AG04450 (cell line): ENCODE results near the gene POLR2I. TPM values are rescaled to one million over a fixed set of nuclear protein-coding genes. Genes with fewer than 3 reads are reported as not detected.

Experiments
- CTCF ChIA-PET: fragments of 300-600, 350-600 bp; formaldehyde crosslinking; extraction: SDS; loops from one replicate; lab custom pipeline; 2022; ENCODE audit warnings: antibody characterized with exemption, inconsistent platforms; lab: Charles Lee
- POLR2A ChIA-PET: fragments of 350-600 bp; formaldehyde crosslinking; extraction: SDS; loops from one replicate; lab custom pipeline; 2021; ENCODE audit warnings: antibody characterized with exemption, inconsistent platforms; lab: Yijun Ruan, JAX
- DNase-seq: peaks from one replicate; pipeline ENCODE4 v3.0.0-alpha.2; 2011; ENCODE audit warnings: low read depth, low spot score
- H3K27ac ChIP-seq: one replicate; pipeline ENCODE4 v1.5.1; 2012; ENCODE audit warnings: low read depth, low read length, control low read depth
- H3K27me3 ChIP-seq: one replicate; pipeline ENCODE4 v1.6.0; 2012; ENCODE audit warnings: low read length; ENCODE audit not compliant: control insufficient read depth, insufficient read depth
- H3K4me3 ChIP-seq: 2 replicates; pipeline ENCODE4 v1.5.1; 2011; ENCODE audit warnings: mild to moderate bottlenecking, low read depth, low read length, control low read depth
- H3K9me3 ChIP-seq: 2 replicates; pipeline ENCODE4 v1.5.1; 2012; ENCODE audit warnings: low read length; ENCODE audit not compliant: control insufficient read depth, insufficient read depth
- polyA plus RNA-seq: library from polyadenylated mRNA; depleted of rRNA; stranded (reverse); fragments of >200 nt; gene quantifications from 2 replicates; pipeline ENCODE4 v1.2.3, GENCODE V29; 2011; rRNA removed
- TF ChIP-seq, protein P1 (sequence below): IDR thresholded peaks from 2 replicates; pipeline ENCODE4 v1.5.1; 2011; ENCODE audit warnings: low read depth, low read length, control low read depth, inconsistent platforms

POLR2I gene
- polyA plus RNA-seq, 1 experiment, result 37.7 TPM

DNA sequence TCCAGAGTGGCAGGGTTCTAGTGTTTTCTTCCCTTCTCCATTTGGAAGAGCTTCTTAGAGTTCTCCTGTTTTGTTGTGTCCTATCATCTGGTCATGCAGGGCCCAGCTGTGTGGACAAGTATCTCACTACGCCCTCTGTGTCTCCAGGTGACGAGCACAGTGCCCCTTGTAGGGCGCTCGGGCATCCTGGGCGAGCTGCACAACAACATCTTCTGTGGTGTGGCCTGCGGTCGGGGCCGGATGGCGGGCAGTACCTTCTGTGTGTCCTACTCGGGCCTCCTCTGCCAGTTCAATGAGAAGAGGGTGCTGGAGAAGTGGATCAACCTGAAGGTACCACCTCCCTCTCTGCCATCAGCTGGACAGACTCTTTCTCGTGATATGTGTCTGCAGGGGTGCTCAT, 47.0 kb downstream of the POLR2I start:
- DNase-seq, result no peak
- ChIA-PET CTCF (interaction anchor here (0.5 kb wide), 1 partner anchor 105 kb away, joined by 6 read pairs; no protein-coding TSS in a partner anchor), POLR2A (no interaction called here)
- no peak overlapping the region for H3K4me3 ChIP-seq
- TF ChIP-seq, protein P1, sequence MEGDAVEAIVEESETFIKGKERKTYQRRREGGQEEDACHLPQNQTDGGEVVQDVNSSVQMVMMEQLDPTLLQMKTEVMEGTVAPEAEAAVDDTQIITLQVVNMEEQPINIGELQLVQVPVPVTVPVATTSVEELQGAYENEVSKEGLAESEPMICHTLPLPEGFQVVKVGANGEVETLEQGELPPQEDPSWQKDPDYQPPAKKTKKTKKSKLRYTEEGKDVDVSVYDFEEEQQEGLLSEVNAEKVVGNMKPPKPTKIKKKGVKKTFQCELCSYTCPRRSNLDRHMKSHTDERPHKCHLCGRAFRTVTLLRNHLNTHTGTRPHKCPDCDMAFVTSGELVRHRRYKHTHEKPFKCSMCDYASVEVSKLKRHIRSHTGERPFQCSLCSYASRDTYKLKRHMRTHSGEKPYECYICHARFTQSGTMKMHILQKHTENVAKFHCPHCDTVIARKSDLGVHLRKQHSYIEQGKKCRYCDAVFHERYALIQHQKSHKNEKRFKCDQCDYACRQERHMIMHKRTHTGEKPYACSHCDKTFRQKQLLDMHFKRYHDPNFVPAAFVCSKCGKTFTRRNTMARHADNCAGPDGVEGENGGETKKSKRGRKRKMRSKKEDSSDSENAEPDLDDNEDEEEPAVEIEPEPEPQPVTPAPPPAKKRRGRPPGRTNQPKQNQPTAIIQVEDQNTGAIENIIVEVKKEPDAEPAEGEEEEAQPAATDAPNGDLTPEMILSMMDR, result no peak
- H3K27me3 ChIP-seq, result no peaks in the 10 kb centered on the region
- no peak overlapping the region for H3K27ac ChIP-seq
- no peaks in the 10 kb centered on the region; the same call in 1 of the 2 replicates for H3K9me3 ChIP-seq

DNA sequence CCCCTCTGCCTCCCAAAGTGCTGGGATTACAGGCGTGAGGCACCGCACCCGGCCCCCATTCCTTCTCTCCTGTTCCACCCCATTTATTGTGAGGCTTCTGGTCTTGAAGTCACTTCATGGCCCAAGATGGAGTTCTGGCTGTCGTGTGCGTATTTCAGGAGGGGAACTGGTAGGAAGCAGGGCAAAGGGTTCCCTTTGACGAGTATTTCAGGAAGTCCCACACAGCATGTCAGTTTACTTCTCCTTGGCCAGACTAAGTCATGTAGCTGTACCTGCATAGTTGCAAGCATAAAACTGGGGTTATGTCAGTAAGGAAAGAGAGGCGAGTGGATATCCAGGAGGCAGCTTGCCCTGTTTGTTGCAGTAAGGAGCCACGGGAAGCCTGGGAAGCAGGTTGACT, 49.8 kb downstream of the POLR2I start:
- DNase-seq, result no peak
- H3K27ac ChIP-seq, result no peak overlapping the region
- ChIA-PET POLR2A (no interaction called here), CTCF (no interaction called here)
- TF ChIP-seq, protein P1, result no peak
- H3K27me3 ChIP-seq, result no peaks in the 10 kb centered on the region
- no peaks in the 10 kb centered on the region; the same call in 1 of the 2 replicates for H3K9me3 ChIP-seq
- H3K4me3 ChIP-seq, result no peak overlapping the region

Other genes starting within 250 kb of the POLR2I start
- gene APLP1, start 246.3 kb downstream of the POLR2I start, polyA plus RNA-seq, result 6.8 and 10.9 TPM in 2 replicates
- 1.5 and 2.3 TPM in 2 replicates for gene NFKBID, start 214.3 kb downstream of the POLR2I start, polyA plus RNA-seq
- 0.31 and 0.42 TPM in 2 replicates for gene HCST, start 212.3 kb downstream of the POLR2I start, polyA plus RNA-seq
- not detected in 2 replicates for gene TYROBP, start 206.6 kb downstream of the POLR2I start, polyA plus RNA-seq
- gene LRFN3, start 178.5 kb downstream of the POLR2I start, polyA plus RNA-seq, result 0.69 and 1.1 TPM in 2 replicates
- 7.5 and 8.3 TPM in 2 replicates for gene SDHAF1, start 119.7 kb downstream of the POLR2I start, polyA plus RNA-seq
- 0.07 and 0.14 TPM in 2 replicates for gene SYNE4, start 106.1 kb downstream of the POLR2I start, polyA plus RNA-seq
- gene ALKBH6, start 100.7 kb downstream of the POLR2I start, polyA plus RNA-seq, result 20.7 and 21.2 TPM in 2 replicates
- 18.1 and 29.4 TPM in 2 replicates for gene CLIP3, start 82.0 kb downstream of the POLR2I start, polyA plus RNA-seq
- 3.9 and 5.6 TPM in 2 replicates for gene THAP8, start 60.6 kb downstream of the POLR2I start, polyA plus RNA-seq
- 1.1 and 1.2 TPM in 2 replicates for gene WDR62, start 60.0 kb downstream of the POLR2I start, polyA plus RNA-seq
- not detected in 2 replicates for gene OVOL3, start 3.7 kb downstream of the POLR2I start, polyA plus RNA-seq
- 186 and 204 TPM in 2 replicates for gene TBCB, start 593 bp upstream of the POLR2I start, polyA plus RNA-seq
- 895 and 966 TPM in 2 replicates for gene CAPNS1, start 25.2 kb upstream of the POLR2I start, polyA plus RNA-seq
- gene COX7A1, start 37.6 kb upstream of the POLR2I start, polyA plus RNA-seq, result 6.8 and 15.0 TPM in 2 replicates
- 3.3 and 3.4 TPM in 2 replicates for gene ZNF565, start 99.8 kb upstream of the POLR2I start, polyA plus RNA-seq
- 82.2 and 107 TPM in 2 replicates for gene ZNF146, start 100.2 kb upstream of the POLR2I start, polyA plus RNA-seq